HG02798 (cell line): ENCODE data around the gene KCNK15.
"Not testable (repeated sequence)": the region's sequence is repeated elsewhere in the genome, so short reads cannot be mapped to it uniquely, and the experiment has no call there.

Source experiments
- ATAC-seq: cut with Tn5 transposase; IDR thresholded peaks from one replicate; pipeline ENCODE4 v1.9.1; 2021; ENCODE audit warnings: mild to moderate bottlenecking; ENCODE audit not compliant: unreplicated experiment, poor library complexity

KCNK15 gene

GRCh38 chr20:44754554-44754953, 8.9 kb downstream of the KCNK15 start:
- no peak for ATAC-seq

GRCh38 chr20:44756011-44756688, 10.5 kb downstream of the KCNK15 start:
- no peak for ATAC-seq

- no peak for ATAC-seq
Measured at GRCh38 chr20:44756956-44757355, 11.3 kb downstream of the KCNK15 start.

GRCh38 chr20:44758247-44759101, 12.8 kb downstream of the KCNK15 start:
- ATAC-seq = no peak

GRCh38 chr20:44759595-44759994, 13.9 kb downstream of the KCNK15 start:
- no peak for ATAC-seq

- no peak for ATAC-seq
Measured at GRCh38 chr20:44761423-44761822, 15.8 kb downstream of the KCNK15 start.

- ATAC-seq = no peak
Measured at GRCh38 chr20:44762466-44763140, 16.9 kb downstream of the KCNK15 start.

GRCh38 chr20:44763798-44764197, 18.1 kb downstream of the KCNK15 start:
- ATAC-seq = not testable (repeated sequence)

- no peak for ATAC-seq
Measured at GRCh38 chr20:44765091-44765490, 19.4 kb downstream of the KCNK15 start.

GRCh38 chr20:44765701-44766347, 20.2 kb downstream of the KCNK15 start:
- no peak for ATAC-seq

GRCh38 chr20:44768256-44768655, 22.6 kb downstream of the KCNK15 start:
- ATAC-seq = no peak

- no peak for ATAC-seq
Measured at GRCh38 chr20:44768854-44769480, 23.3 kb downstream of the KCNK15 start.

- no peak for ATAC-seq
Measured at GRCh38 chr20:44769481-44769863, 23.8 kb downstream of the KCNK15 start.

- no peak for ATAC-seq
Measured at GRCh38 chr20:44770484-44771171, 25.0 kb downstream of the KCNK15 start.

- no peak for ATAC-seq
Measured at GRCh38 chr20:44771172-44771535, 25.5 kb downstream of the KCNK15 start.

- no peak for ATAC-seq
Measured at GRCh38 chr20:44772636-44773035, 27.0 kb downstream of the KCNK15 start.

- no peak for ATAC-seq
Measured at GRCh38 chr20:44773070-44773829, 27.6 kb downstream of the KCNK15 start.

GRCh38 chr20:44776980-44777379, 31.3 kb downstream of the KCNK15 start:
- ATAC-seq = no peak

GRCh38 chr20:44780226-44780625, 34.6 kb downstream of the KCNK15 start:
- no peak for ATAC-seq
